ENCODE data around the gene TARBP1. TPM values are rescaled to one million over a fixed set of nuclear protein-coding genes. Genes with fewer than 3 reads are reported as not detected.

The TARBP1 gene
- total and polyA plus RNA-seq, 2 of the 13 experiments (the other 11 are each of a cell fraction or from before 2014, with no cell fraction given): 37.7 to 67.0 TPM

- TF ChIP-seq THAP8 (CRISPR knock-in tag; IDR thresholded peaks at IDR 0.05; ENCODE audit: borderline replicate concordance) (no peak), GFI1 (CRISPR knock-in tag; IDR thresholded peaks at IDR 0.05; ENCODE audit: borderline replicate concordance) (no peak), NR2C2 (CRISPR knock-in tag; IDR thresholded peaks at IDR 0.05; ENCODE audit: borderline replicate concordance) (no peak), ZNF674 (CRISPR knock-in tag; IDR thresholded peaks at IDR 0.05; ENCODE audit: low read depth) (no peak), AGO2 (optimal IDR thresholded peaks at IDR 0.05; ENCODE audit: low read depth, low read length) (no peak), ZFP1 (CRISPR knock-in tag; IDR thresholded peaks at IDR 0.05) (no peak)
- TF ChIP-seq, protein P1, sequence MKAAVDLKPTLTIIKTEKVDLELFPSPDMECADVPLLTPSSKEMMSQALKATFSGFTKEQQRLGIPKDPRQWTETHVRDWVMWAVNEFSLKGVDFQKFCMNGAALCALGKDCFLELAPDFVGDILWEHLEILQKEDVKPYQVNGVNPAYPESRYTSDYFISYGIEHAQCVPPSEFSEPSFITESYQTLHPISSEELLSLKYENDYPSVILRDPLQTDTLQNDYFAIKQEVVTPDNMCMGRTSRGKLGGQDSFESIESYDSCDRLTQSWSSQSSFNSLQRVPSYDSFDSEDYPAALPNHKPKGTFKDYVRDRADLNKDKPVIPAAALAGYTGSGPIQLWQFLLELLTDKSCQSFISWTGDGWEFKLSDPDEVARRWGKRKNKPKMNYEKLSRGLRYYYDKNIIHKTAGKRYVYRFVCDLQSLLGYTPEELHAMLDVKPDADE (CRISPR knock-in tag; IDR thresholded peaks at IDR 0.05): no peak
Measured at GRCh38 chr1:234401658-234402057, 77.3 kb downstream of the TARBP1 start (continued).

GRCh38 chr1:234400773-234401172 lies 78.2 kb downstream of the TARBP1 start:
- ChIA-PET CTCF (ENCODE audit: low intra/inter-chr PET ratio, low total read pairs) (no interaction called here), POLR2A (no interaction called here)
- H3K9me3 ChIP-seq (ENCODE audit: low read length): no peaks in the 10 kb centered on the region
- H3K36me3 ChIP-seq (replicated peaks in 1 of 2; ENCODE audit: control insufficient read depth in 1 of 2, insufficient read depth in 2 of 2, low read length in 2 of 2): peaks cover 3 to 19% of the 10 kb centered on the region in 2 experiments; a peak in 4 of 5 replicates
- H3K9ac ChIP-seq (ENCODE audit: insufficient read depth, low read depth, low read length): no peak overlapping the region
- no peak overlapping the region for H3K27ac ChIP-seq (ENCODE audit: extremely low read length, insufficient read depth, low read length)
- no peaks in the 10 kb centered on the region for H3K79me2 ChIP-seq (ENCODE audit: insufficient read depth, low read length)
- no peak overlapping the region for H3K4me2 ChIP-seq (ENCODE audit: low read depth, low read length)
- DNase-seq (ENCODE audit: low spot score) (no peak), FAIRE-seq (no peak), ATAC-seq (no peak)
- H2AFZ ChIP-seq (ENCODE audit: low read length): no peak overlapping the region
- in situ Hi-C loops (cut with HindIII; ENCODE audit: extremely low pct_ligation_motif_present, low pct_unique_long_range_greater_than_20kb) (no loop called here), intact Hi-C loops (cut with micrococcal nuclease; ENCODE audit: unreplicated experiment) (no loop called here)
- no peaks in the 10 kb centered on the region for H3K27me3 ChIP-seq (ENCODE audit: control insufficient read depth in 1 of 2, insufficient read depth in 2 of 2, low read length in 2 of 2)
- H3K4me1 ChIP-seq (ENCODE audit: insufficient read depth, low read length): peaks cover 4% of the 10 kb centered on the region; the same call in 1 of the 2 replicates
- no peak overlapping the region for H3K4me3 ChIP-seq (replicated peaks in 1 of 3; ENCODE audit: insufficient read depth in 1 of 3, low read depth in 2 of 3, low read length in 3 of 3)
- BruUV-seq (replicated peaks): no TSS peak
- no peaks in the 10 kb centered on the region; the same call in 1 of the 2 replicates for H4K20me1 ChIP-seq (ENCODE audit: insufficient read depth, low read length)
- TF ChIP-seq ZNF317 (CRISPR knock-in tag; IDR thresholded peaks at IDR 0.05) (no peak), HIVEP1 (CRISPR knock-in tag; IDR thresholded peaks at IDR 0.05) (no peak), ZNF383 (CRISPR knock-in tag; IDR thresholded peaks at IDR 0.05; ENCODE audit: borderline replicate concordance) (no peak), TOE1 (CRISPR knock-in tag; IDR thresholded peaks at IDR 0.05) (no peak), STAT5B (CRISPR knock-in tag; IDR thresholded peaks at IDR 0.05) (no peak), CENPBD1 (CRISPR knock-in tag; IDR thresholded peaks at IDR 0.05; ENCODE audit: borderline replicate concordance, low read depth) (no peak), SIN3A (IDR thresholded peaks at IDR 0.05; ENCODE audit: borderline replicate concordance, low read depth, low read length) (no peak), TEAD3 (CRISPR knock-in tag; optimal IDR thresholded peaks at IDR 0.05; ENCODE audit: borderline replicate concordance) (no peak), ZNF891 (CRISPR knock-in tag; IDR thresholded peaks at IDR 0.05) (no peak)
- TF ChIP-seq, protein P2, sequence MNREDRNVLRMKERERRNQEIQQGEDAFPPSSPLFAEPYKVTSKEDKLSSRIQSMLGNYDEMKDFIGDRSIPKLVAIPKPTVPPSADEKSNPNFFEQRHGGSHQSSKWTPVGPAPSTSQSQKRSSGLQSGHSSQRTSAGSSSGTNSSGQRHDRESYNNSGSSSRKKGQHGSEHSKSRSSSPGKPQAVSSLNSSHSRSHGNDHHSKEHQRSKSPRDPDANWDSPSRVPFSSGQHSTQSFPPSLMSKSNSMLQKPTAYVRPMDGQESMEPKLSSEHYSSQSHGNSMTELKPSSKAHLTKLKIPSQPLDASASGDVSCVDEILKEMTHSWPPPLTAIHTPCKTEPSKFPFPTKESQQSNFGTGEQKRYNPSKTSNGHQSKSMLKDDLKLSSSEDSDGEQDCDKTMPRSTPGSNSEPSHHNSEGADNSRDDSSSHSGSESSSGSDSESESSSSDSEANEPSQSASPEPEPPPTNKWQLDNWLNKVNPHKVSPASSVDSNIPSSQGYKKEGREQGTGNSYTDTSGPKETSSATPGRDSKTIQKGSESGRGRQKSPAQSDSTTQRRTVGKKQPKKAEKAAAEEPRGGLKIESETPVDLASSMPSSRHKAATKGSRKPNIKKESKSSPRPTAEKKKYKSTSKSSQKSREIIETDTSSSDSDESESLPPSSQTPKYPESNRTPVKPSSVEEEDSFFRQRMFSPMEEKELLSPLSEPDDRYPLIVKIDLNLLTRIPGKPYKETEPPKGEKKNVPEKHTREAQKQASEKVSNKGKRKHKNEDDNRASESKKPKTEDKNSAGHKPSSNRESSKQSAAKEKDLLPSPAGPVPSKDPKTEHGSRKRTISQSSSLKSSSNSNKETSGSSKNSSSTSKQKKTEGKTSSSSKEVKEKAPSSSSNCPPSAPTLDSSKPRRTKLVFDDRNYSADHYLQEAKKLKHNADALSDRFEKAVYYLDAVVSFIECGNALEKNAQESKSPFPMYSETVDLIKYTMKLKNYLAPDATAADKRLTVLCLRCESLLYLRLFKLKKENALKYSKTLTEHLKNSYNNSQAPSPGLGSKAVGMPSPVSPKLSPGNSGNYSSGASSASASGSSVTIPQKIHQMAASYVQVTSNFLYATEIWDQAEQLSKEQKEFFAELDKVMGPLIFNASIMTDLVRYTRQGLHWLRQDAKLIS (CRISPR knock-in tag; IDR thresholded peaks at IDR 0.05): no peak
- TF ChIP-seq, protein P3, sequence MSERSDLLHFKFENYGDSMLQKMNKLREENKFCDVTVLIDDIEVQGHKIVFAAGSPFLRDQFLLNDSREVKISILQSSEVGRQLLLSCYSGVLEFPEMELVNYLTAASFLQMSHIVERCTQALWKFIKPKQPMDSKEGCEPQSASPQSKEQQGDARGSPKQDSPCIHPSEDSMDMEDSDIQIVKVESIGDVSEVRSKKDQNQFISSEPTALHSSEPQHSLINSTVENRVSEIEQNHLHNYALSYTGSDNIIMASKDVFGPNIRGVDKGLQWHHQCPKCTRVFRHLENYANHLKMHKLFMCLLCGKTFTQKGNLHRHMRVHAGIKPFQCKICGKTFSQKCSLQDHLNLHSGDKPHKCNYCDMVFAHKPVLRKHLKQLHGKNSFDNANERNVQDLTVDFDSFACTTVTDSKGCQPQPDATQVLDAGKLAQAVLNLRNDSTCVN (CRISPR knock-in tag; IDR thresholded peaks at IDR 0.05; ENCODE audit: borderline replicate concordance): no peak
